WERI-Rb-1 (cell line): ENCODE data around the gene SOWAHB.
"Not testable (repeated sequence)": the region's sequence is repeated elsewhere in the genome, so short reads cannot be mapped to it uniquely, and the experiment has no call there.

Experiments
- DNase-seq: peaks from one replicate; pipeline ENCODE4 v3.0.0-alpha.2; 2020
- H3K27ac ChIP-seq: fragments of 250-450 bp; sonication (Bioruptor Pico); 2 replicates; pipeline ENCODE4 v1.5.1; 2020; ENCODE audit warnings: mild to moderate bottlenecking, moderate library complexity
- H3K27me3 ChIP-seq: fragments of 250-450 bp; sonication (Bioruptor Pico); 2 replicates; pipeline ENCODE4 v1.5.1; 2021; ENCODE audit warnings: mild to moderate bottlenecking, low read depth, moderate library complexity; ENCODE audit not compliant: insufficient read depth, severe bottlenecking
- H3K36me3 ChIP-seq: fragments of 250-450 bp; sonication (Bioruptor Pico); 2 replicates; pipeline ENCODE4 v1.5.1; 2020; ENCODE audit warnings: mild to moderate bottlenecking, moderate library complexity
- H3K4me3 ChIP-seq: 2 replicates; pipeline ENCODE4 v1.5.1; 2011; ENCODE audit warnings: low read depth, mild to moderate bottlenecking, control low read depth, low read length
- H3K9me3 ChIP-seq: fragments of 250-450 bp; sonication (Bioruptor Pico); 2 replicates; pipeline ENCODE4 v1.5.1; 2021; ENCODE audit warnings: mild to moderate bottlenecking, moderate library complexity; ENCODE audit not compliant: severe bottlenecking
- CTCF ChIP-seq: IDR thresholded peaks from 2 replicates; pipeline ENCODE4 v1.5.1; 2011; ENCODE audit warnings: low read depth, mild to moderate bottlenecking, control low read depth, inconsistent platforms, low read length

SOWAHB gene

GRCh38 chr4:76872556-76872955, 25.4 kb downstream of the SOWAHB start:
- no peak for DNase-seq
- no peak for TF ChIP-seq CTCF

GRCh38 chr4:76868780-76869179, 29.2 kb downstream of the SOWAHB start:
- H3K36me3 ChIP-seq, H3K4me3 ChIP-seq, DNase-seq, H3K27me3 ChIP-seq, H3K27ac ChIP-seq, H3K9me3 ChIP-seq: not testable (repeated sequence)

More at GRCh38 chr4:76872556-76872955, 25.4 kb downstream of the SOWAHB start:
- Histone ChIP-seq H3K4me3 (no peak overlapping the region), H3K27me3 (no peaks in the 10 kb centered on the region), H3K27ac (no peak overlapping the region), H3K9me3 (no peaks in the 10 kb centered on the region), H3K36me3 (no peaks in the 10 kb centered on the region)

GRCh38 chr4:76867880-76868655, 29.9 kb downstream of the SOWAHB start:
- no peaks in the 10 kb centered on the region for H3K9me3 ChIP-seq
- DNase-seq, result peak; percentile 44
- no peaks in the 10 kb centered on the region for H3K36me3 ChIP-seq
- H3K4me3 ChIP-seq, result no peak overlapping the region
- H3K27ac ChIP-seq, result no peak overlapping the region
- no peak for TF ChIP-seq CTCF
- no peaks in the 10 kb centered on the region for H3K27me3 ChIP-seq

- Histone ChIP-seq H3K9me3 (no peaks in the 10 kb centered on the region), H3K36me3 (no peaks in the 10 kb centered on the region), H3K27me3 (no peaks in the 10 kb centered on the region), H3K4me3 (no peak overlapping the region), H3K27ac (no peak overlapping the region)
- no peak for DNase-seq
- TF ChIP-seq CTCF, result no peak
Observed at GRCh38 chr4:76867377-76867776, 30.6 kb downstream of the SOWAHB start.

- DNase-seq, result no peak
- H3K9me3 ChIP-seq, result no peaks in the 10 kb centered on the region
- H3K27me3 ChIP-seq, result no peaks in the 10 kb centered on the region
- no peak overlapping the region for H3K27ac ChIP-seq
- no peaks in the 10 kb centered on the region for H3K36me3 ChIP-seq
- TF ChIP-seq CTCF, result no peak
- H3K4me3 ChIP-seq, result no peak overlapping the region
Observed at GRCh38 chr4:76866641-76867040, 31.3 kb downstream of the SOWAHB start.

GRCh38 chr4:76858319-76858718, 39.6 kb downstream of the SOWAHB start:
- Histone ChIP-seq H3K27ac (no peak overlapping the region), H3K4me3 (no peak overlapping the region), H3K36me3 (no peaks in the 10 kb centered on the region), H3K9me3 (no peaks in the 10 kb centered on the region), H3K27me3 (no peaks in the 10 kb centered on the region)
- TF ChIP-seq CTCF, result no peak
- no peak for DNase-seq
